ENCODE results near the gene MAGIX.

DNA sequence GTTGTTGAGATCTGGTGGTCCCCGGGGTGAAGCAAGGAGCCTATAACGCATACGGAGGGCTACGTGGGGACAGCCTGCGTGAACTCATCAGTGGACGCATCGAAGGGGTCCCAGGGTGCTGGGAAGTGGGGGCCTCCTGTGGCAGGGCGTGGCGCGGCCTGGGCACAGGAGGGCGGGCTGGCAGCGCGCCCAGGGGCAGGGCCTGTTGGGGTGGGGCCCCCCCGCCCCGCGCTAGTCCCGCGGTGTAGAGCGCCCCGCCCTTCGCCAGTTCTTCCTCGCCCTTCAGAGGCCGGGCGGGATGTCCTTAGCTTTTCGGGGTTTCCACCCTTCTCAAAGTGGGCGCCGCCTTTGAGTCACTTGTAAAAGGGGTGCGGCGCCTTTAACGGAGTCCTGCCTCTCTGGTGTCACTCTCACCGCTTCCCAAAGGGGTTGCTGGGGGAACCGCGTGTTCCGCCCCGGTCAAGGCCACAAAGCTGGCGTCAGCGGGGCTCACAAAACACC, 9.8 kb downstream of the MAGIX start:
- TF ChIP-seq, protein P1, sequence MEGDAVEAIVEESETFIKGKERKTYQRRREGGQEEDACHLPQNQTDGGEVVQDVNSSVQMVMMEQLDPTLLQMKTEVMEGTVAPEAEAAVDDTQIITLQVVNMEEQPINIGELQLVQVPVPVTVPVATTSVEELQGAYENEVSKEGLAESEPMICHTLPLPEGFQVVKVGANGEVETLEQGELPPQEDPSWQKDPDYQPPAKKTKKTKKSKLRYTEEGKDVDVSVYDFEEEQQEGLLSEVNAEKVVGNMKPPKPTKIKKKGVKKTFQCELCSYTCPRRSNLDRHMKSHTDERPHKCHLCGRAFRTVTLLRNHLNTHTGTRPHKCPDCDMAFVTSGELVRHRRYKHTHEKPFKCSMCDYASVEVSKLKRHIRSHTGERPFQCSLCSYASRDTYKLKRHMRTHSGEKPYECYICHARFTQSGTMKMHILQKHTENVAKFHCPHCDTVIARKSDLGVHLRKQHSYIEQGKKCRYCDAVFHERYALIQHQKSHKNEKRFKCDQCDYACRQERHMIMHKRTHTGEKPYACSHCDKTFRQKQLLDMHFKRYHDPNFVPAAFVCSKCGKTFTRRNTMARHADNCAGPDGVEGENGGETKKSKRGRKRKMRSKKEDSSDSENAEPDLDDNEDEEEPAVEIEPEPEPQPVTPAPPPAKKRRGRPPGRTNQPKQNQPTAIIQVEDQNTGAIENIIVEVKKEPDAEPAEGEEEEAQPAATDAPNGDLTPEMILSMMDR (IDR thresholded peaks at IDR 0.05; ENCODE audit: insufficient read depth, low read length, poor library complexity, severe bottlenecking), result no peak
- no peak for TF ChIP-seq EZH2phosphoT487 (conservative IDR thresholded peaks at IDR 0.05; ENCODE audit: low read length)

All from SU-DHL-6 (cell line).